HG02763 (cell line): Measurements from ENCODE around the gene LPAR2.
A peak's percentile ranks its signal among the peaks of the same experiment; 100 is the strongest.

Experiments used
- ATAC-seq: cut with Tn5 transposase; IDR thresholded peaks from one replicate; pipeline ENCODE4 v1.9.1; 2021; ENCODE audit warnings: mild to moderate bottlenecking, moderate library complexity; ENCODE audit not compliant: unreplicated experiment

Gene LPAR2

DNA sequence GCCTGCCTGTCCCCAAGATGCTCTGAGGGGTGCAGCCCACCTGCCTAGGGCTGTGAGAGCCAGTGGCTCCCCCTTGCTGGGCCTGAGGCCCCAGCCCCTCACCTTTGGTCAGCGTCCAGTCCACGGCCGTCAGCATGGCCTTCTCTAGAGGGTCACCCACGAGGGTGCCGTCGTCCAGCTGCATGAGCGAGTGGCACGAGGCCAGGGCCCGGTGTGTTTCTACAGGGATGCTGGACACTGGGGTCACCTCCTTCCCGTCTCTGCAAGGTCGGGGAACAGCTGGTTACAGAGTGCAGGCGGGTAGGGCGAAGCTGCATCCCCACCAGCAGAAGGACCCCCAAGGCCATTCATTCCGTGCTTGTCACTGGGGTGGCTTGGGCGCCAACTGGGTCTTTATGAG is 26.4 kb upstream of the LPAR2 start:
- ATAC-seq = no peak

DNA sequence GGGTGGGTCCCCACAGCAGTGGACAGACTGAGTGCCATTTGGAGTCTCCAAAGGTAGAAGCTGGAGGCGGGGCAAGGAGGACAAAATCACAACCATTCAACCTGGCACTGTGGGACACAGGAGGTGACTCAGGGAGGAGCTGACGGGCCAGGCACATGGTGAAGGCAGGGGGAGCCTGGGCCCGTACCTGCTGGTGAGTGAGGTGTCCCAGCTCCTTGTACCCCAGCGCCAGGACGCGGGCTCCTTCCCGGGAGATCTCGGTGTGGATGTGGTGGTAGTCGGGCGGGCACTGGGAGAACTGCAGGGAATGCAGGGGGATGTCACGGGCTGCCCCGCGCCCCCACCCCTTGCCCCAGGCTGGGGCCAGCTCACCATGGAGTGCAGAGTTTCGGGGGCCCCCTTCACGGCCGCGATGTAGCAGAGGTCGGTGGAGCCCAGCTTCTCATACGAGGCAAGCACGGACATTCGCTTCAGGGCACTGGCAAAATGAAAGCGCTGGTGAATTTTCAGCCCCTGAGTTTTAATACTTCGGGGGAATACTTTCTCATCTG is 25.7 kb upstream of the LPAR2 start:
- ATAC-seq = no peak

DNA sequence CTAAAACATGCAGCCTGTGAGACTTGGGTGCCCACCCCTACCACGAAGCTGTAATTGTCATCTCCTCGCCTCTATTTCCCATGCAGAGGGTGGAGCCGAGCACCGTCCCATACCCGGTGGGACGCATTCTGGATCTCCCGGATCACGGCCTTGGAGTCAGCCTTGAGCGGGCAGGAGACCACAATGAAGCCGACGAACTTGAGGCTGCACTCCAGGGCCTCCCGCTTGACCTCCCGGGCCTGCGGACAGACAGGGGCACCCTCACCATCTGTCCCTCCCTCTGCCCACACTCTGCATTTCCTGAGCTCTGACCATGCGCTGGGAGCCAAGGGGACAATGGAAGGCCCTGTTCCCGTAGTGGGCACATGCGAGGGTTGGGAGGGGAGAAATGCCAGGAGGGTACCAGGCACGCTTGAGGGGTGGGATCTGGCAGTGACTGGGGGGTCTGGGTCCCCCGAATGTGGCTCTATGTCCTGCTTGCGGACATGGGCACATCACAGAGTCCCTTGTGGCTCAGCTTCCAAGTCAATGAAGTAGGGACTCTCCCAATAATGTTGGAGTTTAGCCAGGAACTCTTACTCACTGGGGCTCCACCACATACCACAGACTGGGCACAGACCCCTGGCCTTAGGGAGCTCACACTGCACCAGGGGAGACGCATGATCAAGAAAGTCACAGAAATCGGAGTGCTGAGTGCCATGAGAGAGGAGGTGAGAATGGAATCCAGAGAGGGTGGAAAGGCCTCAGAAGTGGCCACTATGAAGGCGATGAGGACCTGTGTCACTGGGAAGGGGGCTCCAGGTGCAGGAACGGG is 24.7 kb upstream of the LPAR2 start:
- ATAC-seq = no peak

DNA sequence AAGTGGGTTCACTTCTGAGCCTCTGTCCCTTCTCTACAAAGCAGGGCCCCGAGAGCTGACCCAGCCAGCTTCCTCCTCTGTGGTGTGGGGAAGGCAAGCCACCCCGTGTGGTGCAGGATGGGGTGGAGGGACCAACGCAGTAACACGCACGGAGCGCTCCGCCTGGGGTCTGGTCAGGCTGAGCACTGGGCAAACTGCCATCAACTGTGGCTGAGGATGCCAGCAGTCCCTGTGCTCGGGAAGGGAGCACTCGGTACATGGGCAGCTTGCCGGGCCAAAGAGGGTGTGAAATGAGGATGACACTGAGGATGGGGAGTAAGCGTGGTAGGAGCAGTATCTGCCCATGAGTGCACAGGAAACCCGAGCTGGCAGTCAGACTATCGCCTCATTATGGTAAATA is 23.1 kb upstream of the LPAR2 start:
- ATAC-seq = no peak

DNA sequence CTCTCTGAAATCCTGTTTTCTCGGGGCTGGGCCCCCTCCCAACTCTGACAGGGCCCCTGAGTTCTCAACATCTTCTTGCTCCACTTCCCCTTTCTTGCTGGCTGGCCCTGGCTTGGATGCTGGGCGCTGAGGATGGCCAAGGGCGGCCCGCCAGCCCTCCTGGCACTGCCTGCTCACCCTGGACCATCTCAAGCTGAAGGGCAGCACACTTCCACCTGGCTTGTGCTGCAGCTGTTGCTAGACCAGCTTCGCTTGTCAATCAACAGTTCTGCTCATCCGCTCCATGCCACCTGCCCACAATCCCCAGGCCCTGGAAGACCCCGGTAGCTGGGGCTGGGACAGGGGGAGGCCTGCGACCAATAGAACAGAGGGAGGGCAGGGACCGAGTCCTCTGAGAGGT is 22.3 kb upstream of the LPAR2 start:
- no peak for ATAC-seq

DNA sequence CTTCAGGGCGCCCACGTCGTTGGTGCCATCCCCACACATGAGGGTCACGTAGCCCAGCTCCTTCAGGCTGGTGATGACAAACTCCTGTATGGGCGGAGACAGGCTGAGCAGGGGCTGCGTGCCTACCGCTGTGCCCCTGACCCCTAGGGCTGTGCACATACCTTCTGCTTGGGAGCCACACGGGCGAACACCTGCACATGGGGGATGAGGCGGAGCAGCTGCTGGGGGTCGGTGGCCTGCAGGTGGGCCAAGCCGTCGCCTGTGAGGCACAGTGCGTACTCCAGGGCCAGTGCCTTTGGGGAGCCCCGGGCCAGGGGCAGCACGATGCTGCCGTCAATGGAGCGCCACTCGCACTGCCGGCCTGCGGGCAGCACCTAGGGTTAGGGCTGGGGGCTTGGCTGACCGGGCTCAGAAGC is 21.6 kb upstream of the LPAR2 start:
- no peak for ATAC-seq

DNA sequence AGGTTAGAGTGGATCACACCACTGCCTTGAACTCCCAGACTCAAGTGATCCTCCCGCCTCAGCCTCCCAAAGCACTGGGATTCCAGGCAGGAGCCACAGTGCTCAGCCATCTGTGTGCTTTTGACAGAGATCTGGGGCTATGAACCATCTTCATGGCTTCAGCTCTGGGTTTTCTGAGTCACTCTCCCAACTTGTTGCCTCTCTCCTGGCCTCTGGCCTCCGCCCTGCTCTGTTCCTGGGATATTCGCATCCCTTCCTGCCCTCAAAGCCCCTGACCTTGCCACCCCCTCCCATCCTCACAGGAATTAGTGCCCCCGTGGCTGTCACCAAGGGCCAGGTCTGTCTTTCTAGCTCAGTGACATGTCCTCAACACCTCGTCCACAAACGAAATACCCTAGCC is 21.1 kb upstream of the LPAR2 start:
- ATAC-seq = no peak

DNA sequence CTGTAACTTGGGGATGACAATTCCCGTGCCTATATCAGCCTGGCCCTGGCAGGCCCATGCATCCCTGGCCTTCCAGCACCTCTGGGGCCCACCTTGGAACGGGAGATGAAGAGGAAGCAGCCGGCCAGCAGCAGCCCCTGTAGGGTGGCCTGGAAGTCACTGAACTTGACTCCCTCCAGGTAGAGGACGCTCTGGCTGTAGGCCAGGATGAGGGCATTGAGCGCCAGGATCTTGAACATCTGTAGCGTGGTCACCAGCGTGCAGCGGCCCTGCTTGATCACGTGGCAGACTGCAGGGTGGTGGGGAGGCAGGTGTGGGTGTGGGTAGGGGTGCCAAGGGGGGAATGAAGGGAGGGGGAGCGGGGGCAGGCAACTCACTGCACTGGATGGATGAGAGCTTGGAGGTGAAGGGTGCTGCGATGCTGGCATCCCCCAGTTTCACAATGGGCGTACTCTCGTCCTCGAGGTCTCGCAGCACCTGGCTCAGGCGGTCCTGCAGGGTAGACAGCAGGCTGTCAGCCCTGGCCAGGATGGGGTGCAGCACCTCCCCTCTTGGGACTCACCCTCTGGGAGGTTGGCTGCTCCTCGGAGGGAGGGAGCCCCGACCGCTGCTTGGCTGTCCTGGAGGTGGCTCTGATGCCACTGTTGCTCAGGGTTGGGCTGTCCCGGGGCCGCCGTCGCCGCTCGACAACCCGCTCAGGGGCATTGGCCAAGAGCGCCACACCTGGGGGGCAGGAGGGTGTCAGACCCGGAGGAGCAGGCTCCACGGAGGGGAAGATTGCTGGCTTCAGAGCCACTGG is 19.2 kb upstream of the LPAR2 start:
- no peak for ATAC-seq

DNA sequence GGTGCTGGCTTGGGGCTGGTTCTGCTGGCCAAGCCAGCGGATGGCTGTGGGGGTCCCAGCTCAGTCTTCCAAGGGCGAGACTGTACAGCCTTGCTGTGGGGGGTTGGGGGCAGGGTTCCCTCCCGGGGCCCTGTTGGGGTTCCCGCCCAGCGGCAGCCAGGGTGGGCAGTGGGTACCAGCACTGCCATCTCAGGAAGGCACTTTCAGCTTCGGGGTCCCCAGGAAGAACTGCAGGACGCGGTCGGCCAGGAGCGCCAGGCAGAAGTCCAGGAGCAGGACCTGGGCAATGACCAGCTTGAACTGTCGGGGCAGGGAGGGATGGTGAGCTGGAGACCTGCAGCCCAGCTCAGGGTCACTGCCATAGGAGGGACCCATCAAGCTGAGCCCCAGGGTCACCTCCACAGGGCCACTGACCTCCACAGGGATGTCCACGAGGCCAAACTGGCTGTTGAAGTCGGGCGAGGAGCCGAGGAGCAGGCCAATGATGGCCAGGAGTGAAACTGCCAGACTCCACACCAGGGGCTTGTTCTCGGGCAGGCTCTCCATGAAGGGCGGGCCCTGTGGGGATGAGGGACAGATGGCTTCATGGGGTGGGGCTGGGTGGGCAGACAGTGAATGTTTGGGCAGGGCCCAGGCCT is 17.3 kb upstream of the LPAR2 start:
- ATAC-seq = no peak

DNA sequence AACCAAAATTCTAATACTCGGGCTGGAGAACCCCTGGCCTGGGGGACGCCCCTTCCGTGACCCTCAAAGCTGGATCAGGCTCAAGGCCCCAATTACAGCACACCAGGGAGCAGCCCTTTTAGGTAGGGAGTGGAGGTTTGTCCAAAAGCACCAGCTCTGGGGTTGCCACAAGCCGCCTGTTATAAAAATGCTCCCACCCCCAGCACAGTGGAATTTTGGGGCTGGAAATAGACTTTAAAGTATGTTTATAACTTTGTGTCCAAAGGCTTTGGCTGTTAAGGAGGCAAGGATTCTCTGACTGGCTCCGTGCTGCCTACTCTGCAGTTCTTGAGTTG is 16.0 kb upstream of the LPAR2 start:
- ATAC-seq = no peak

DNA sequence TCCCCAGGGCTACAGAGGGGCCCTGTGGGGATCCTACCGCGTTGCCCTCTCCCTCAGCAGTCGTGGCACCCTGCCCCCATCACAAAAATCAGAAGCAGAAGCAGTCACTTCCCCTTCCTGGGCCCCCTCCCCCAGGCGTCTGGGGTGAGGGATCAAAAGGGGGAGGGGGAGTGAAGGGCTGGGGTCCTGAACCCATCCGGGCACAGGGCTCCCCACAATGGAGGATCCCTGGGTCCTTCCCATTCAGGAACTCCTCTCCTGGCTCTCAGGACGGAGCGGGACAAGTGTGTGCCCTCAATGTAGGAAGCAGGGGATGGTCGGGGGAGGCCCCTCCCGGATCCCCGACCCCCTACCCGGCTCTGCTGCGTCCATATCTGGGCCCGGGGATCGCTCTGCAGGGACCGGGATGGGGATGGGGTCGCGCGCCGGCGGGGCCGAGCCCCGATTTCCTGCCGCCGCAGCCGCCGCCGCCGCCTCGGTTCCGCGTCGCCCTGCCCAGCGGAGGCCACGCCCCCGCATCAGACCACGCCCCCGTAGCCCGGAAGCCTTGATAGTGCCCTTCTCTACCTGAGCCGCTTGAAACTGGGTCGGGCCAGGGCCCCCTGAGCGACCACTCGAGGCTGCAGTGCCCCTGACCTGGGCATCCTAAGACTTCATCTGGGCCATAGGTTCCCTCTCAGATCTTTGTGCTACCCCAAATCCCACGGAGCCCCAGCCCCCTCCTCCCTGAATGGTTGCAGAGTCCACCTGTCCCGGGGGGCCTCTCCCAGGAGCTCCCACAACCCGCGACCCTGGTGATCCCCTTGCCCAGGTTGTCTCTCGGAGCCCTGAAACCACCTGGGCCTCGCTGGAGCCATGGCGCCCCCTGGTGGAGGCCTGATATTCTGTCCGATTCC is 15.4 kb upstream of the LPAR2 start, which contains the start of gene GMIP:
Gene GMIP (minus strand): TSS at position 500 of the 896 bp plus-strand sequence. CDS start 128 bp downstream, at position 372.
- peak; percentile 63 for ATAC-seq

DNA sequence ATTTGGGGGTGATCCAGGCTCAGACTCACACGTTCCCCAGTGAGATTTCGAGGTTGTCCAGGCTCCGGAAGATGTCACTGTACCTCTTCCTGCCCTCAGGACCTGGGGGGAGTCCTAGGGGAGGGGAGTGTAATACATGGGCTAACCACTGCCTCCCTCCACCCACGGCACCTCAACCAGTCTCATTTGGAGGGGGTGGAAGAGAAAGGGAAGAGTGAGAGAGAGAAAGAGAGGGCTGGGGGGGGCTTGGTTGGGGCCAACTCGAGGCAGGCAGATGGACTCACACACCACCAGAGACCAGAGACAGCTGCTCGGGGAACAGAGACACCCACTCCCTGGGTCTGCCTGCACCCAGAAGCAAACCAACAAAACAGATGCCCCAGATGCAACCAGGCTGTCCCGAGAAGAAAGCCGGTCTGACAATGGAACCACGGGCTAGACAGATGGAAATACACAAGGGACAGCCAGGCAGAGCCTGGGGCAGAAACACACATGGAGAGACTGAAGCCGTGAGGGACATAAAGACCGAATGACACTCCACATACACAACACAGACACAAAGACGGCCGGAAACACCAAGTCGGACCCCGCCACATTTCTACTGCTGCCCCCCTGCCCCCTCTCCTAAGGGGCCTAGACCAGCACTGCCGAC is 14.6 kb upstream of the LPAR2 start:
- no peak for ATAC-seq

DNA sequence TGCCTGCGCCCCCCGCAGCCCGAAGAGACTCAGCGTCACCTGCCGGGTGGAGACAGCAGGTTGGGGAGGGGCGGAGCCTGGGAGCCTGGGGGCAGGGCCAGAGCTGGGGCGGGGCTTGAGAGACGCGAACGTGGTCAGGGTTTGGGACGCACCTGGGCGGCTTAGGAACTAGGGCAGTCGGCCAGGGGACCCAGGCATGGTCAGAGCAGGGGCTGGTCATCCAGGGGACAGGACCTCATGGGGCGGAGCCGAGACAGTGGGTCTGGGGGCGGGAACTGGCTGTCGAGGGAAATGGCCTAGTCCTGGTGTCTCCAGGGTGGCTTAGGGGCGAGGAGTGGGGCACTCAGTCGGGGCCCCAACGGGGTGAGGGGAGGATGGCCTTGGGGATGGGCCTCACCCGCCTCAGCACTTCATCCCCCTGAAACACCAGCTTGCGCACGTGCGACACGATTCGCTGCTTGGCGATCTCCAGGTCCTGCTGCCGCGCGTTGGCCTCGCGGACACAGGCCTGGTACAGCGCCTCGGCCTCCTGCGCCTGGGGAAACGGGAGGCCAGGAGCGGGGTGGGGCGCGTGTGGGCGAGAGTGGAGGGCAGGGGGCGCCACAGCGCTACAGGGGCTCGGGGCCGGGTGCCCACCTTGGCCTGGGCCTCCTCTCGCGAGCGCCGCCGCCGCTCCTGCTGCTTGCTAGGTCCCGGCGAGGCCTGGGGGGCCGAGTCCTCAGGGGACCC is 9.7 kb upstream of the LPAR2 start:
- no peak for ATAC-seq

DNA sequence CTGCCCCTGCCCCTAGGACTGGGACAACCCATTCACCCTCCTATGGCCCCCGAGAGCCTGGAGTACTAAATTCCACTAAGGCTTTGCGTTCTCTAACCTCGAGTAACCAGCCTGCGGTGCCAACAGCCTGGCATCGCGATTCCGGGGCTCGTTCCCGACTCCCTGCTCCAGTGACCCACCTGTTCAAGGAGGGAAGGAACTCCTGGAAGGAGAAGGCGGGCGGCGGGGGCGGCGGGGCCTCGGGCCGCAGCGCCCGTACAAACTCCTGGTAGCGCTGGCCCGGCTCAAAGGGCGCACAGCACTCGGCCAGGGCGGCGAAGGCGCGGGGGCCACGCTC is 9.1 kb upstream of the LPAR2 start:
- ATAC-seq = no peak

DNA sequence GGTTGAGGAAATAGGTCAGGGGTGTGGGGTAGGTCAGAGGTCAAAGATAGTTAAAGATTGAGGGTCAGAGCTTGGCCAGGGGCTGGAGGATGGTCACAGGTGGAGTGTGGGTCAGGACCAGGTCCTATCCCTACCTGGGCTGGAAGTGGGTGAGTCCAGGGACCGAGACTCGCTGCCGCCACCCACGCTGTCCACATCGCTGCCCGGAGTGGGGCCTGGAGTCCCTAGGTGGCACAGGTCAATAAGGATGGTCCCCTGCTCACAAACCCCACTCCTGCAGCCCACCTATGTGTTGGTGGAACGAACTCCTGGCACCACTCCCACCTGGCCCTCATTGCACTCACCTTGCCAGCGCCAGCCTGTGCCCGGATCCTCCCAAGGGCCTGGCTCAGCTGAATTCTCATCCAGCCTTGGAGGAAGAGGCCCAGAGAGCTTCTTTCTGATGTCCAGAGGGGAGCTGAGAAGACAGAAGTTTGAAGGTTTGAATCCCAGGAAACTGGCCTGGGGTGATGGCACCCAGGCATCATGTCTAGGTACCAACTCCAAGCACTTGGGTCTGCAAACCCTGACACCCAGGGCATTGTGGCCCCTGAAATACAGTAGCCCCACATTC is 8.7 kb upstream of the LPAR2 start:
- no peak for ATAC-seq

DNA sequence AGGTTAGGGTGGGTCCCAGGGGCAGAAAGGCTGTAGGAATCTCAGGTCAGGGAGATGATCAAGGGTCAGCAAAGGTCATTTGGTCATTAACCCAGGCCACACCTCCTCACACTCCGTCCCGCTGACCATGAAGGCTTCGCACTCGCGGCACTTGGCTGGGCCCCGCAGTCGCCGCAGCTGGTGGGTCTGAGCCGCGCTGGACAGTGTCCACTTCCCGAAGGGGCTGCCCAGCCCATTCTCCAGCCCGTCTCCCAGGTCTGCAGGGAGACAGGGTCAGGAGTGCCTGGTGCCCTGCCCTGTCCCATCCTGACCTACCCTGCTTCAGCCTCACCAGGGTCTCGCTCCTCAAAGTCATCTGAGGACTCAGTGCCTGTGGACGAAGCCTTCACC is 7.3 kb upstream of the LPAR2 start:
- ATAC-seq = no peak

DNA sequence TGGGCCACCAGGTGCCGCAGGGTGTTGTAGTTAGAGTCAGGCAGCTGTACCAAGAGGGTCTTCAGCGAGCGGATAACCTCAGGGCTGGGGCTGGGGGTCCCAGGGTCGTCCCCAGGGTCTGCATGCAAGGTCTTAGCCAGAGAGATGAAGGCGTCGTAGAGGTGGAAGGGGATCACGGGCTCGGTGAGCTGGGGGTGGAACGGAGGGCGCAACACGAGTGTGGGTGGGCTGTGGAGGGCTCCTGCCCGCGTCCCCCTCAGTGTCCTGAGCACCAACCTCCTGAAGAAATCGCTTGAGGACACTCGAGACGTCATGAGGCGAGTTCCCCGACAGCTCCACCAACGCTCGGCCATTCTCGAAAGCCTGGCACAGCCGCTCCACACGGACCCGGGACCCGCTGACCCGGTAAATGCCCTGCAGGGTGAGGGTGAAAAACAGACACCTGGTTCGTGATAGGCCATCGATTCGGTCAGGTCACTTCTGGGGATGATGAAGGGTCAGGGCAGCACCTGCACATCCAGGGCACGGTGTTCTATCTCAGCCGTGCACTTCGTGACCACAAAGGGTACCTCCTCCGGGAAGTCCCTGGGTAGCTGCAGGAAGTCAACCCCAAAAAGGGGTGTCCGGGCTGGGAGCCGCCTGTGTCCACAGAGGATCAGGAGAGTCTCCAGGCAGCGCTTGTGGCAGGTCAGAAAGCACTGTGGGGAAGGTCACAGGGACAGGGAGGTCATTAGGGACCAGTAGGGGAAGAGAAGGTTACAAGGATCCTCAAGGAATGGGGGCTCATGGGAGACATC is 6.7 kb upstream of the LPAR2 start:
- ATAC-seq = no peak
